Large intestine (tissue), 3 donors: ENCODE measurements around the gene ACBD3. TPM values are rescaled to one million over a fixed set of nuclear protein-coding genes. Genes with fewer than 3 reads are reported as not detected.

Experiments
- DNase-seq, 2 donors: peaks; one replicate each; pipeline versions ENCODE4 v3.0.0 to v3.0.0-alpha.2; 2013
- H3K27ac ChIP-seq: one replicate; pipeline ENCODE4 v1.5.1; 2013; ENCODE audit warnings: low read length
- H3K27me3 ChIP-seq: 2 replicates; pipeline ENCODE4 v1.6.1; 2013; ENCODE audit warnings: low read length; ENCODE audit not compliant: control insufficient read depth, insufficient read depth
- H3K36me3 ChIP-seq: 2 replicates; pipeline ENCODE4 v1.6.1; 2013; ENCODE audit warnings: low read length; ENCODE audit not compliant: control insufficient read depth, insufficient read depth
- H3K4me1 ChIP-seq: one replicate; pipeline ENCODE4 v1.6.1; 2013; ENCODE audit warnings: low read length; ENCODE audit not compliant: control insufficient read depth, insufficient read depth
- H3K4me3 ChIP-seq: one replicate; pipeline ENCODE4 v1.5.1; 2013; ENCODE audit warnings: low read length
- H3K9me3 ChIP-seq: one replicate; pipeline ENCODE4 v1.6.1; 2013; ENCODE audit warnings: mild to moderate bottlenecking, low read depth, low read length, moderate library complexity; ENCODE audit not compliant: control insufficient read depth
- WGBS: methylation state at CpG from one replicate; pipeline ENCODE4 v1.1.5; 2013; ENCODE audit warnings: low lambda C conversion rate; ENCODE audit not compliant: insufficient coverage; 5-methylcytosine and 5-hydroxymethylcytosine counted together
- polyA plus RNA-seq: library from polyadenylated mRNA; unstranded; fragments of 120-200 nt; gene quantifications from one replicate; pipeline ENCODE4 v1.2.1, GENCODE V29; 2013

Gene ACBD3
- polyA plus RNA-seq, 1 donor, result 41.5 TPM

GRCh38 chr1:226216056-226216455 is 29.5 kb upstream of the ACBD3 start:
- no peak for DNase-seq
- Histone ChIP-seq H3K27ac (no peak overlapping the region), H3K4me1 (no peaks in the 10 kb centered on the region), H3K36me3 (no peaks in the 10 kb centered on the region), H3K4me3 (no peak overlapping the region), H3K27me3 (no peaks in the 10 kb centered on the region), H3K9me3 (no peaks in the 10 kb centered on the region)
- 40% methylated on average over 1 of the region's 5 CpGs for WGBS

- no peaks in the 10 kb centered on the region for H3K4me1 ChIP-seq
- no peak overlapping the region for H3K4me3 ChIP-seq
- H3K27ac ChIP-seq, result no peak overlapping the region
- H3K9me3 ChIP-seq, result no peaks in the 10 kb centered on the region
- no peaks in the 10 kb centered on the region for H3K27me3 ChIP-seq
- WGBS, result 10% methylated on average over 2 of the region's 5 CpGs
- H3K36me3 ChIP-seq, result no peaks in the 10 kb centered on the region
- DNase-seq, result no peak
These were observed 28.7 kb upstream of the ACBD3 start for GRCh38 chr1:226215239-226215638.

GRCh38 chr1:226212545-226212944 is 26.0 kb upstream of the ACBD3 start:
- no CpG with 5 or more reads among the region's 8 CpGs for WGBS
- DNase-seq, result no peak
- Histone ChIP-seq H3K27me3 (no peaks in the 10 kb centered on the region), H3K4me3 (no peak overlapping the region), H3K4me1 (no peaks in the 10 kb centered on the region), H3K27ac (no peak overlapping the region), H3K9me3 (no peaks in the 10 kb centered on the region), H3K36me3 (no peaks in the 10 kb centered on the region)

GRCh38 chr1:226211181-226211821 is 24.8 kb upstream of the ACBD3 start:
- no peaks in the 10 kb centered on the region for H3K9me3 ChIP-seq
- no peak overlapping the region for H3K4me3 ChIP-seq
- no peak for DNase-seq
- H3K27me3 ChIP-seq, result no peaks in the 10 kb centered on the region
- no peaks in the 10 kb centered on the region for H3K36me3 ChIP-seq
- WGBS, result no CpG with 5 or more reads among the region's 5 CpGs
- H3K4me1 ChIP-seq, result no peaks in the 10 kb centered on the region
- H3K27ac ChIP-seq, result no peak overlapping the region

- H3K9me3 ChIP-seq, result no peaks in the 10 kb centered on the region
- no peak overlapping the region for H3K4me3 ChIP-seq
- DNase-seq, result no peak
- no peaks in the 10 kb centered on the region for H3K27me3 ChIP-seq
- H3K27ac ChIP-seq, result no peak overlapping the region
- WGBS, result no CpG with 5 or more reads among the region's 7 CpGs
- H3K36me3 ChIP-seq, result no peaks in the 10 kb centered on the region
- no peaks in the 10 kb centered on the region for H3K4me1 ChIP-seq
These were observed 24.1 kb upstream of the ACBD3 start for GRCh38 chr1:226210571-226211176.

GRCh38 chr1:226209307-226210059 is 22.9 kb upstream of the ACBD3 start:
- Histone ChIP-seq H3K27ac (no peak overlapping the region), H3K27me3 (no peaks in the 10 kb centered on the region), H3K36me3 (no peaks in the 10 kb centered on the region), H3K4me3 (no peak overlapping the region), H3K4me1 (no peaks in the 10 kb centered on the region), H3K9me3 (no peaks in the 10 kb centered on the region)
- 58% methylated on average over 2 of the region's 17 CpGs for WGBS
- no peak for DNase-seq

GRCh38 chr1:226207048-226207447 is 20.5 kb upstream of the ACBD3 start:
- no CpG with 5 or more reads among the region's 5 CpGs for WGBS
- Histone ChIP-seq H3K9me3 (no peaks in the 10 kb centered on the region), H3K27me3 (no peaks in the 10 kb centered on the region), H3K36me3 (no peaks in the 10 kb centered on the region), H3K4me3 (no peak overlapping the region), H3K27ac (no peak overlapping the region), H3K4me1 (no peaks in the 10 kb centered on the region)
- no peak for DNase-seq

GRCh38 chr1:226204198-226204597 is 17.7 kb upstream of the ACBD3 start:
- Histone ChIP-seq H3K4me1 (no peaks in the 10 kb centered on the region), H3K27me3 (no peaks in the 10 kb centered on the region), H3K4me3 (no peak overlapping the region), H3K36me3 (no peaks in the 10 kb centered on the region), H3K27ac (no peak overlapping the region), H3K9me3 (no peaks in the 10 kb centered on the region)
- DNase-seq, result no peak

- no peaks in the 10 kb centered on the region for H3K36me3 ChIP-seq
- no peaks in the 10 kb centered on the region for H3K4me1 ChIP-seq
- DNase-seq, result no peak
- WGBS, result no CpG with 5 or more reads among the region's 4 CpGs
- no peak overlapping the region for H3K27ac ChIP-seq
- no peaks in the 10 kb centered on the region for H3K9me3 ChIP-seq
- no peak overlapping the region for H3K4me3 ChIP-seq
- no peaks in the 10 kb centered on the region for H3K27me3 ChIP-seq
These were observed 17.1 kb upstream of the ACBD3 start for GRCh38 chr1:226203655-226204054.

- Histone ChIP-seq H3K27me3 (no peaks in the 10 kb centered on the region), H3K9me3 (no peaks in the 10 kb centered on the region), H3K36me3 (no peaks in the 10 kb centered on the region), H3K4me1 (no peaks in the 10 kb centered on the region), H3K4me3 (no peak overlapping the region), H3K27ac (no peak overlapping the region)
- no peak for DNase-seq
- no CpG with 5 or more reads among the region's 1 CpG for WGBS
These were observed 16.7 kb upstream of the ACBD3 start for GRCh38 chr1:226203240-226203639.
